GM23248 (cell line): ENCODE results near the gene MYO5B. TPM values are rescaled to one million over a fixed set of nuclear protein-coding genes. Genes with fewer than 3 reads are reported as not detected.

ENCODE experiments used
- DNase-seq: peaks from one replicate; pipeline ENCODE4 v3.0.0-alpha.2; 2015
- H2AFZ ChIP-seq: fragments of 200-600 bp; sonication (generic); 2 replicates; pipeline ENCODE4 v1.6.1; 2016; ENCODE audit warnings: antibody characterized with exemption
- H3F3A ChIP-seq: fragments of 200-600 bp; sonication (generic); 2 replicates; pipeline ENCODE4 v1.6.1; 2016; ENCODE audit warnings: mild to moderate bottlenecking, antibody characterized with exemption, mixed run types; ENCODE audit not compliant: insufficient read depth
- H3K27ac ChIP-seq: fragments of 200-600 bp; sonication (generic); 2 replicates; pipeline ENCODE4 v1.5.1; 2016; ENCODE audit warnings: mild to moderate bottlenecking
- H3K27me3 ChIP-seq: fragments of 200-600 bp; sonication (generic); replicated peaks from 2 replicates; pipeline ENCODE4 v1.6.1; 2016; ENCODE audit warnings: mild to moderate bottlenecking; ENCODE audit not compliant: insufficient read depth
- H3K36me3 ChIP-seq: fragments of 200-600 bp; sonication (generic); 2 replicates; pipeline ENCODE4 v1.6.1; 2016; ENCODE audit warnings: low read depth, mild to moderate bottlenecking
- H3K4me1 ChIP-seq: fragments of 200-600 bp; sonication (generic); 2 replicates; pipeline ENCODE4 v1.6.1; 2016; ENCODE audit warnings: mild to moderate bottlenecking; ENCODE audit not compliant: insufficient read depth
- H3K4me2 ChIP-seq: fragments of 200-600 bp; sonication (generic); one replicate; pipeline ENCODE4 v1.6.1; 2016; ENCODE audit warnings: mild to moderate bottlenecking; ENCODE audit not compliant: unreplicated experiment
- H3K4me3 ChIP-seq: fragments of 200-600 bp; sonication (generic); 2 replicates; pipeline ENCODE4 v1.5.1; 2016; ENCODE audit warnings: mild to moderate bottlenecking
- H3K79me2 ChIP-seq: fragments of 200-600 bp; sonication (generic); 2 replicates; pipeline ENCODE4 v1.6.1; 2016; ENCODE audit warnings: mild to moderate bottlenecking; ENCODE audit not compliant: insufficient read depth
- H3K9ac ChIP-seq: fragments of 200-600 bp; sonication (generic); 2 replicates; pipeline ENCODE4 v1.6.1; 2016; ENCODE audit warnings: mild to moderate bottlenecking
- H3K9me2 ChIP-seq: fragments of 200-600 bp; sonication (generic); 2 replicates; pipeline ENCODE4 v1.6.1; 2016; ENCODE audit warnings: mixed run types, mild to moderate bottlenecking, moderate library complexity; ENCODE audit not compliant: insufficient read depth
- H3K9me3 ChIP-seq: fragments of 200-600 bp; sonication (generic); one replicate; pipeline ENCODE4 v1.6.1; 2017; ENCODE audit warnings: low read depth
- H4K20me1 ChIP-seq: fragments of 200-600 bp; sonication (generic); 2 replicates; pipeline ENCODE4 v1.6.0; 2016; ENCODE audit not compliant: insufficient read depth
- EZH2 ChIP-seq: fragments of 200-600 bp; sonication (generic); IDR thresholded peaks from 2 replicates; pipeline ENCODE4 v1.6.1; 2018; ENCODE audit warnings: antibody characterized with exemption, mild to moderate bottlenecking; ENCODE audit not compliant: insufficient read depth, poor library complexity, severe bottlenecking
- EZH2phosphoT487 ChIP-seq: fragments of 200-600 bp; sonication (generic); IDR thresholded peaks from 2 replicates; pipeline ENCODE4 v1.6.1; 2018; ENCODE audit warnings: antibody characterized with exemption, moderate library complexity, mild to moderate bottlenecking, low read depth; ENCODE audit not compliant: insufficient read depth
- WGBS, 2 experiments: methylation state at CpG; one replicate each; pipeline ENCODE4 v1.1.6; 2015 to 2017; ENCODE audit warnings: low lambda C conversion rate in 2 of 2, low coverage in 1 of 2; ENCODE audit errors: missing lambda C conversion rate in 2 of 2; 5-methylcytosine and 5-hydroxymethylcytosine counted together
- in situ Hi-C: fragments of 300-500 bp; cut with MboI; formaldehyde crosslinking; loops from 2 replicates; pipeline ENCODE4 v1.15.0; 2020
- polyA plus RNA-seq: library from polyadenylated mRNA; unstranded; fragments of >200 nt; fragmentation: Nextera tagmentation; extraction: Ambion mirVana; gene quantifications from 2 replicates; pipeline ENCODE4 v1.2.1, GENCODE V29; 2016
- total RNA-seq: library from RNA; depleted of rRNA; stranded (reverse); fragments of >200 nt; shearing (Covaris generic); gene quantifications from 2 replicates; pipeline ENCODE4 v1.2.3, GENCODE V29; 2014

The MYO5B gene
- total and polyA plus RNA-seq, 2 experiments from 2014 or later = 0.03 TPM; not detected in 1

DNA sequence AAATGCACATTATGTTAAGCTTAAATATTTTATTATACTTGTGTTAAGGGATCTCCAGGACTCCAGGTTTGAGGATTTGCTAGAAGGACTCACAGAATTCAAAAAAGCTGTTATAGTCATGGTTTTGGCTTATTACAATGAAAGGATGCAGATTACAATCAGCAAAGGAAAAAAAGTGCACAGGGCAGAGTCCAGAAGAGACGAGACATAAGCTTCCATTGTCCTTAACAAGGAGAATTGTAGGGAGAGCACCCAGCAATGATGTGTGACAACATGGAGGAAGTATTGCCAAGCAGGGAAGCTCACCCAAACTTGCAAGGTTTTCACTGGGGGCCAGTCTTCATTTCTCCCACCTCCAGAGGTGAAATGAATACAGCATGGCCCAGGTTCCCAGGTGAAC lies 12.8 kb upstream of the MYO5B start:
- no peaks in the 10 kb centered on the region for H3K9me2 ChIP-seq
- H3K79me2 ChIP-seq = no peaks in the 10 kb centered on the region
- no peaks in the 10 kb centered on the region for H3F3A ChIP-seq
- WGBS, 2 experiments = 19 to 37% methylated on average over 1 of the region's 1 CpG
- no peak overlapping the region for H3K4me2 ChIP-seq
- no peak overlapping the region for H3K4me3 ChIP-seq
- DNase-seq = no peak
- H2AFZ ChIP-seq = no peak overlapping the region
- in situ Hi-C loops = no loop called here
- H3K36me3 ChIP-seq = no peaks in the 10 kb centered on the region
- H3K27me3 ChIP-seq = peaks cover 27% of the 10 kb centered on the region
- H3K4me1 ChIP-seq = no peaks in the 10 kb centered on the region
- H4K20me1 ChIP-seq = no peaks in the 10 kb centered on the region
- H3K27ac ChIP-seq = no peak overlapping the region
- no peak overlapping the region for H3K9ac ChIP-seq
- TF ChIP-seq EZH2 = no peak
- TF ChIP-seq EZH2phosphoT487 = no peak
- no peaks in the 10 kb centered on the region for H3K9me3 ChIP-seq

DNA sequence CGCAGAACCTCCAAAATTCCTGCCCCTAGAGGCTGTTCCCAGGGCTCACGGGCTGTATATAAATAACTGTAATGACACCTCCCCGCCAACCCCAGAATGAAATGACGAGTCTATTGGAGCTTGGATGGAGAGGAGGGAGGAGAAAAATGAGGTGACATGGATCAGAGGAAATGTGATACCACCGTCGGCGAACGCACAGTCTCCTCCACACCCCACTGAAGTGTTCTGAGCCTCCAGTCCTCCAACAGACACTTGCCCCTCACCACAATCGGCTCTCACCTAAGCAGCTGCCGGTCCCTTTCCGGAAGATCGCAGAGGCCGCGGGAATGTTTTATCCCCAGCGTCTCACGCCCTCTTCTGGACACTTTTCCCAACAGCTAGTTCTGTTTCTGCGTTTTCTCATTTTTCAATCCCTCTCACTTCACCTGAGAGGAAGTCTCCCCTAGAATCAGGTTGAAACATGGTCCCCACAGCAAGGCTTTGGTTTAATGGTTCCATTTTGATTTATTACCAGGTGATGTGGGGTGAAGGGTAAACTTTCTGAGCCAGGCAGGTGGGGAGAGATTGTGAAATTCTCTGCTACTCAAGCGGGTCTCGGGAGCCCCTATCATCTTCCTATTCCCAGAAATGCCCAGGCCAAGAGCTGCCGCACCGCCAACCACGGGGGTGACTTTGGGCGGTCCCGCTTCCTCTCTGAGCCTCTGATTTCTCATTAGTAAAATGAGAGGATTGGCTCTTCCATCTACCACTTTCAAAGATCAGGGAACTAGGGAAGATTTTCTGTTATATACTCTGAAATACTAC lies 9.1 kb upstream of the MYO5B start:
- Histone ChIP-seq H3K9me2 (no peaks in the 10 kb centered on the region), H2AFZ (peak overlapping the region; percentile 52), H3K9me3 (no peaks in the 10 kb centered on the region), H3F3A (no peaks in the 10 kb centered on the region), H4K20me1 (no peaks in the 10 kb centered on the region), H3K9ac (no peak overlapping the region), H3K27ac (no peak overlapping the region), H3K4me2 (peak overlapping the region; percentile 35), H3K4me1 (no peaks in the 10 kb centered on the region), H3K4me3 (peak overlapping the region; percentile 42; the same call in 1 of the 2 replicates), H3K79me2 (no peaks in the 10 kb centered on the region), H3K27me3 (peaks cover 40% of the 10 kb centered on the region), H3K36me3 (no peaks in the 10 kb centered on the region)
- 7 to 10% methylated on average over 23 to 24 of the region's 24 CpGs for WGBS, 2 experiments
- in situ Hi-C loops = no loop called here
- no peak for TF ChIP-seq EZH2
- no peak for TF ChIP-seq EZH2phosphoT487
- DNase-seq = peak; percentile 56

DNA sequence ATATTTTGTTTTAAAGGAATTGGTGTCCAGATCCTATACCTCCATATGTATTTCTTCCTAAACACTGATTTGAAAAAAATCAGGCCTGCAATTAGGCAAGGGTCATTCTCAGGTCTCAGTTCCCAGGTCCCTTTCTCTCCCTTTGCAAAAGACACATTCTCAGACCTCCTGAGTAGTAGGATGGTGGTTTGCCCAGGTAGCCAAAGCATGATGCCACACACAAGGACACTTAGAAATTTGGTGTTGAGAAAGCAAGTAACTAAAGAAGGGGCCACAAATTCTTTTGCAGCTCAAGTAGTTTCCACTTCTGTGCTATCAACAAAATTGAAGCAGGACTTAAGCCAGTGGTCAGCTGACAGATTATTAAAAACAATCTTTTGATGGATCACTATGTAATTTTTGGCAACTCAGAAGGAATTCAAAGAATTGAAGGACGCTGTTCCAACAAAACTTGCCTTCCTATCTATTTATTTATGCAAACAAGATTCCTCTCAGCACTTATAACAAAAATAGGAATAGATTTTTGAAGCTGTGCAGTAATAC lies 6.6 kb upstream of the MYO5B start:
- no peaks in the 10 kb centered on the region for H4K20me1 ChIP-seq
- in situ Hi-C loops = no loop called here
- H3F3A ChIP-seq = no peaks in the 10 kb centered on the region
- no peak for DNase-seq
- H3K4me3 ChIP-seq = no peak overlapping the region
- no peaks in the 10 kb centered on the region for H3K36me3 ChIP-seq
- H2AFZ ChIP-seq = no peak overlapping the region
- H3K4me1 ChIP-seq = no peaks in the 10 kb centered on the region
- no peak overlapping the region for H3K4me2 ChIP-seq
- no peak for TF ChIP-seq EZH2
- TF ChIP-seq EZH2phosphoT487 = no peak
- WGBS, 2 experiments = 31 to 32% methylated on average over 1 of the region's 1 CpG
- no peak overlapping the region for H3K9ac ChIP-seq
- H3K27ac ChIP-seq = no peak overlapping the region
- no peaks in the 10 kb centered on the region for H3K79me2 ChIP-seq
- no peaks in the 10 kb centered on the region for H3K9me2 ChIP-seq
- H3K27me3 ChIP-seq = peaks cover 53% of the 10 kb centered on the region
- H3K9me3 ChIP-seq = no peaks in the 10 kb centered on the region

GRCh38 chr18:50199921-50200320 lies 5.0 kb upstream of the MYO5B start:
- no peaks in the 10 kb centered on the region for H3K79me2 ChIP-seq
- H3K4me3 ChIP-seq = no peak overlapping the region
- H3K4me2 ChIP-seq = no peak overlapping the region
- no peaks in the 10 kb centered on the region for H3F3A ChIP-seq
- no peak for DNase-seq
- WGBS, 2 experiments = 70 to 92% methylated on average over 1 of the region's 1 CpG
- no peaks in the 10 kb centered on the region for H4K20me1 ChIP-seq
- H3K36me3 ChIP-seq = no peaks in the 10 kb centered on the region
- no peak overlapping the region for H2AFZ ChIP-seq
- peaks cover 61% of the 10 kb centered on the region for H3K27me3 ChIP-seq
- no peaks in the 10 kb centered on the region for H3K9me3 ChIP-seq
- no peaks in the 10 kb centered on the region for H3K4me1 ChIP-seq
- TF ChIP-seq EZH2 = no peak
- no peak for TF ChIP-seq EZH2phosphoT487
- no peak overlapping the region for H3K27ac ChIP-seq
- no peaks in the 10 kb centered on the region for H3K9me2 ChIP-seq
- in situ Hi-C loops = no loop called here
- H3K9ac ChIP-seq = no peak overlapping the region
